GM19193 (cell line): ENCODE results near the gene INO80.

ENCODE experiments used
- POLR2A ChIP-seq: IDR thresholded peaks from 4 replicates; pipeline ENCODE4 v1.6.1; 2011; ENCODE audit not compliant: insufficient read depth, insufficient read length; ENCODE audit errors: extremely low read depth

The INO80 gene

DNA sequence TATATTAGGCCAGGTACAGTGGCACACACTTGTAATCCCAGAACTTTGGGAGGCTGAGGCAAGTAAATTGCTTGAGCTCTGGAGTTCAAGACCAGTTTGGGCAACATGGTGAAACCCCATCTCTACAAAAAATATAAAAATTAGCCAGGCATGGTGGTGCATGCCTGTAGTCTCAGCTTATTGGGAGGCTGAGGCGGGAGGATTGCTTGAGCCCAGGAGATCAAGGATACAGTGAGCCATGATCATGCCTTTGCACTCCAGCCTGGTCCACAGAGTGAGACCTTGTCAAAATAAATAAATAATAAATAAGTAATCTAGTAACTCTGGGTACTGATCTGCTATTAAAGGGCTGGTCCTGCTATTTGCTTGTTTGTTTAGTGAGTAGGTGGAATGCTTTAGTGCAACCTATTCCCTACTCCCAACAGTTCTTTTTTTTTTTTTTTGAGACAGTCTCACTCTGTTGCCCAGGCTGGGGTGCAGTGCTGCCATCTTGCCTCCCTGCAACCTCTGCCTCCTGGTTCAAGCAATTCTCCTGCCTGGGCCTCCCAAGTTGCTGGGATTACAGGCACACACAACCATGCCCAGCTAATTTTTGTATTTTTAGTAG lies 9.1 kb upstream of the INO80 start:
- TF ChIP-seq POLR2A = no peak

DNA sequence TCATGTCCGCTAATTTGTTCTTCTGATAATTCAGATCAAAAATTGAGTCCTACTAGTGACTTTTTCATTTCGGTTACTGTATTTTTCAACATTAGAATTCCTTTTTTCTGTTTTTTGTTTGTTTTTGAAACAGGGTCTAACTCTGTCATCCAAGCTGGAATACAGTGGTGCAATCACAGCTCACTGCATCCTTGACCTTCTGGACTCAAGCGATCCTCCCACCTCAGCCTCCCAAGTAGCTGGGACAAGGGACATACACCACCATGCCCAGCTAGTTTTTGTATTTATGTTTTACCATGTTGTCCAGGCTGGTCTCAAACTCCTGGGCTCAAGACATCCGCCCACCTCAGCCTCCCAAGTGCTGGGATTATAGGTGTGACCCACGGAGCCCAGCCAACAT lies 8.0 kb upstream of the INO80 start:
- no peak for TF ChIP-seq POLR2A

DNA sequence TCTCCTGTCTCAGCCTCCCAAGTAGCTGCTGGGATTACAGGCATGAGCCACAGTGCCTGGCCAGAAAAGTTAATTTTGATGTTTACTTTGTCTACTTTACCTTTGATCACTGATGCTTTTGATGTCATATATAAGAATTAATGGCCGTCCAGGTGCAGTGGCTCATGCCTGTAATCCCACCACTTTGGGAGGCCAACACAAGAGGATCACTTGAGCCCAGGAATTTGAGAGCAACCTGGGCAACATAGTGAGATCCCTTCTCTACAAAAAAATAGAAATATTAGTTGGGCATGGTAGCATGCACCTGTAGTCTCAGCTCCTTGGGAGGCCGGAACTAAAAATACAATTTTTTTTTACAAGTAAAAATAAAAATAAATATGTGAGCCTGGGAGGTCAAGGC lies 6.8 kb upstream of the INO80 start:
- TF ChIP-seq POLR2A = no peak

DNA sequence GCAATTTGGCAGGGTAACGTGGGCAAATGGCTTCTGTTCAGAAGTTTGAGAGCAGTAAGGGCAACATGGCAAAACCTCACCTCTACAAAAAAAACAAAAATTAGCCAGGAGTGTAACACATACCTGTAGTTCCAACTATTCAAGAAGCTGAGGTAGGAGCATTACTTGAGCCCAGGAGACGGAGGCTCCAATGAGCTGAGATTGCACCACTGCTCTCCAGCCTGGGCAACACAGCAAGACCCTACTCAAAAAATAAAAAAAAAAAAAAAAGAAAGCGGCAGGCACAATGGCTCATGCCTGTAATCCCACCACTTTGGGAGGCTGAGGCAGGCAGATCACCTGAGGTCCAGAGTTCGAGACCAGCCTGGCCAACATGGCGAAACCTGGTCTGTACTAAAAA lies 5.9 kb upstream of the INO80 start:
- TF ChIP-seq POLR2A = no peak

DNA sequence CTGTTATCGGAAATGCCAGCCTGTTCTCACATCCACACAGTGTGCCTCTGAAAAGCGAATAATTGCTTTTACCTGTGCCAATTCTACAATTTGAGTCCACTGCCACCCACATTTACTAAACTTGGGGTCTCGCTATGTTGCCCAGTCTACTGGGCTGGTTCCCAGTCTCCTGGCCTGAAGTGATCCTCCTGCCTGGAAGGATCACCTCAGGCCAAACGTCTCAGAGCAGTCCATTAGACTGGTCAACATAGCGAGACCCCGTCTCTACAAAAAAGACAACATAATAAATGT lies 827 bp upstream of the INO80 start:
- no peak for TF ChIP-seq POLR2A

DNA sequence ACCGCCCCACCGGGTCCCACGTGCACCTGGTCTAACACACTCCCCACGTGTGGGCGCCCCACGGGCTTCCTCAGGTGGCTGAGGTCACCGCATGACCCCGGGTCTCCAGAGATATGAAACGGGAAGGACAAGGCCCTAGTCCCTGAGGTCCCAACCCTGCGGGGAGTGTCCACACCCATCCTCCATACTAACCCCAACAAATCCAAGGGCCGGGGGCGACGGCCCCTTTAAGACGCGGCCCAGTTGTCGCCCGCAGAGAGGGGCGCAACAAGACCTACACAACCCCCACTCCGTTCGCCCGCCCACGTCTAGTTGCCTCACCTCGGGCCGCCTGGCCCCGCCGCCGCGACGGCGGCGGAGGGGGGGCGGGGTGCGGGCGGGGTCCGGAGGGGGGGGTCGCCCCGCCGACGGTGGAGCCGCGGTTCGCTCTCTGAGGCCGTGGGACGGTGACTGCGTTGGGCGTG lies 396 bp downstream of the INO80 start:
- TF ChIP-seq POLR2A = peak; percentile 9

DNA sequence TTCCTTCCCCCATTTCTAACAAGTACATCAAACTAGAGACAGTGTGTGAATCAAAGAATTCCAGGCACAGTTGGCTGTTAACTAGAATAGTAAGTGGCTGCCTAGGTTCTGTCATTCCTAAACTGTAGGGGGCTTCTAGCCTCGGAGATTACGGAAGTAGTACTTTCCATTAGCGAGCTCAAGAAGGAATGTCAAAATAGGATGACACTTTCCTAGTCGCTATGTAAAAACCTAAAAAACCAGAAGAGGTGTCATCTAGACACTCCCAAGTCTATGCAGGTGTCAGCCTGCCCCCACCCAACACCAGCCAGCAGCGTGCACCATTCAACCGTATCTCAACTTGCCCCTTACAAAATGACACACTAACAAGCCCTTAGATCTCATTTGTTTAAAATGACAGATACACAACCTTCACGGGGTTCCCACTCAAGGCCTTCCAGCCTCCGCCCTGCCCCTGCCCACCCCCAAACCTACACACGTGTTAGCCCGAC lies 874 bp downstream of the INO80 start:
- TF ChIP-seq POLR2A = no peak

DNA sequence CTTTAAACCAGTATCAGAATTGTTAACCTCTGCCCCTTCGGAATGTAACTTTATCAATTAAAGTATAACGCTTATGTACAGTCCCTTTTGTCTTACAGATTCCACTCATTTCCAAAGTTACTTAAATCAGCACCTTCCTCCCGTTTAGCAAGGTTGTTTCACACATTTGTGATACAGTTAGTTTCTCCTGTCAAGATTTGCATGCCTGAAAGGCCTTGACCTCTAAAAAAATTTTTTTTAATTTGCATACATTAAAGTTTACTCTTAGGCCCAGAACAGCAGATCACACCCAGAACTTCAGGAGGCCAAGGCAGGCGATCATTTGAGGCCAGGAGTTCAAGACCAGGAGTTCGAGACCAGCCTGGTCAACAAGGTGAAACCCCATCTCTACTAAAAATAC lies 9.1 kb downstream of the INO80 start:
- no peak for TF ChIP-seq POLR2A

DNA sequence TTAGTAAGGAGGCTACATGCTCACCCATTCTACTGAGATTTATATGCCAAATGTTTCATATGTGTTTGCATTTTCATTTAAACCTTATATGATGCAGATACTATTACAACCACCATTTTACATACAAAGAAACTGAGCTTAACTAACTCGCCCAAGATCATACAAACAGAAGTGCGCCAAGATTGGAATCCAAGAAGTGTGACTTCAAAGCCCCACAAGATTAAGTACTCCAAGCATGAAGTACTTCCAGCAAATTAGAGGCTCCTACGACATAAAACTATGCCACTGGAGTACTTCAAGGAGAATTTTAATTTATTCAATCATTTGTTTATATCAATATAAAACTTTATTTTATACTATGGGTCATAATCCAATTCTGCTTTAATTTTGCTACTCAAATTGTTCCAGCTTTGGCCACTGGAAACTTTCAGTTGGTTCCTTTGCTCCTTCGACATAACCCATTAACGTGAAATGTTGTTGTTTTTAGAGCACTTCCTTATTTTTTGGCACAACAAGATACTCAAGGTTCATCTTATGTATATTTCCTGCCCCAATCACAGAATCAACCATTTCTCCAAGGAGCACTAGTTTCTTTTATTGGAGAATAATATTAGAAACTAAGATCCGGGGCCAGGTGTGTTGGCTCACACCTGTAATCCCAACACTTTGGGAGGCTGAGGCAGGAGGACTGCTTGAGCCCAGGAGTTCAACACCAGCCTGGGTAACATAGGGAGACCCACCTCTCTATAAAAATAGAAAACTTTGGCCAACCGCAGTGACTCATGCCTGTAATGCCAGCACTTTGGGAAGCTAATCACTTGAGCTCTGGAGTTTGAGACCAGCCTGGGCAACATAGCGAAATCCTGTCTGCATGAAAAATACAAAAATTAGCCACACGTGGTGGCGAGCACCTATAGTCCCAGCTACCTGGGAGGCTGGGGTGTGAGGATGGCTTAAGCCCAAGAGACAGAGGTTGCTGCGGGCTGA lies 10.4 kb downstream of the INO80 start:
- TF ChIP-seq POLR2A = no peak

DNA sequence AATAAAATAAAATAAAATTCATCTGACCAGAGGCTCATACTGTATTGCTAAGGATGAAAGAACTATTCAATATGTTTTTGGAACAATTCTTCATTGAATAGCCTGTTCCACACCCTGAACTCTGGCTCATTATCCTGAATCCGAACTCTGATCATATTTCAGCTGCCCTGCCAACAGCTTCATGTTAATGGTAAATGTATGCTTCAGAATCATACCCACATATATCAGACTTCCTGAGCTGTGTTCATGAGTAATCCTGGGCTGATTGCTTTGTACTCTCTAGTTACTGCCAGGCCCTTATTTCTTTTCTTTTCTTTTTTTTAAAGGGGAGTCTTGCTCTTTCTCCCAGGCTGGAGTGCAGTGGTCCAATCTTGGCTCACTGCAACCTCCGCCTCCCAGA lies 11.8 kb downstream of the INO80 start:
- no peak for TF ChIP-seq POLR2A

DNA sequence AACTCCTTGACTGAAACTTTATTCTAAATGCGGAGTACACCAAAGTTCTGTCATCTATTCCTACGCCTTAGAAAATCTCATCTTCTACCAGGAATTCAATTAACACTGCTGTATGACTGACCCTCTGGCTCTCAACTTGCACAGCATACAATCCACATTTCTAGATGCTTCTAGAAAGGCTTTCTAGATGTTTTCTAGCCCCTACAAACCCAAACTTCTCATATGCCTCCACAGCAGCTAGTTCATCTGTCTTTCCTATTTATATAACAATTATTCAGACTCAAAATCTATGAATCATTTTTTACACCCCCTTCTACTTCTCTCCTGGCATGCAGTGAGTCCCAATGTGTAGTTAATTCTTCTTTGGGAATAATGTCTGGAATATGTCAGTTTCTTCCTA lies 13.2 kb downstream of the INO80 start:
- TF ChIP-seq POLR2A = no peak

DNA sequence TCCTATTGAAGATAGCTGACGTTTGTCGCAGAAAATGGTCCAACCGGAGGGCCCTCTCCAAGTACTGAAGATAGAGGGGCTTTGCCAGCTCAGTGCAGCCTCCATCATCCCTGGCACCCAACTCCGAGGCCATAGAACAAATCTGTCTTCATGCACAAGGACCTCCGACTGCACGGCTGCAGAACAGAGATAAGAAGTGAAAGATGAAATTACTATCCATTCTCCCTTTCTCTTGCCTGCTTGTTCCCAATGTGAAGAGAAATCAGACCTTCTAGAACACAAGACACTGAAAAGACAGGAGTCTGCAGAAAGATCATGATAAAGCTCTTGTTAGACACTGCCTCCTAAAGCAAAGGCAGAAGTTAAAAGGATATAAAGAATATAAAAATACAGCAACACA lies 19.9 kb downstream of the INO80 start:
- TF ChIP-seq POLR2A = no peak

DNA sequence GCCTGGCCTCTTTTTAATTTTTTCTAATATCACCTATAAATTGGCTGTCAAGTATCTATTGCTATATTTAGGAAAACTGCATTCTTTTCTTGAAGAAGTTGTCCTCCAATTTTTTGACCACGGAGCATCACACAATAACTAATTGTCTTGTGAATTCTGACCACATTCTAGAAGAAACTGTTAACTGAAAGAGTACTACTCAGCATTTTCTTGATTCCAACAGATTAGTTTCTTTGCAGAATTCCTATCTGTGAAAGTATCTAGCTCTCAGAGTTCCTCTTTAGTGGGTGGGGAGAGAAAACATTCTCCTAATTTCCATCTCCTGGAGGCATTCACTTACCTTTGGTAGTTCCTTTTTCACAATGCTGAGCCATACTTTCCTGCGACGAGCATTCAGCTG lies 31.1 kb downstream of the INO80 start:
- no peak for TF ChIP-seq POLR2A

DNA sequence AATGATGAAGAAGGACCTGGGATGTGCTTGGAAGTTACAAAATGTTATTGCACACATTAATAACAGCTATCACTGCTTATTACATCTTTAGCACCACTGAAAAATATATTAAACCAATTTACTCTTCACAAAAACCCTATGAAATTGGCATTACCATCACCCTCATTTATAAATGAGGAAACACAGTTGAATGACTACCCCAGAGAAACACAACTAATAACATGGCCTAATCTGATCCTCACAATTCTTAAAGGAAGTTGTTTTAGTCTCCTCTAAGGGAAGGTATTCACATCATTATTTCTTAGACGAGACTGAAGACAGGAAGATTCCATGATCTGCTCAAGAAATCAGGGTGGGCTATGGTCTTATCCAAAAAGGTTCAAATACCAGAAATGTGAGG lies 35.9 kb downstream of the INO80 start:
- no peak for TF ChIP-seq POLR2A

DNA sequence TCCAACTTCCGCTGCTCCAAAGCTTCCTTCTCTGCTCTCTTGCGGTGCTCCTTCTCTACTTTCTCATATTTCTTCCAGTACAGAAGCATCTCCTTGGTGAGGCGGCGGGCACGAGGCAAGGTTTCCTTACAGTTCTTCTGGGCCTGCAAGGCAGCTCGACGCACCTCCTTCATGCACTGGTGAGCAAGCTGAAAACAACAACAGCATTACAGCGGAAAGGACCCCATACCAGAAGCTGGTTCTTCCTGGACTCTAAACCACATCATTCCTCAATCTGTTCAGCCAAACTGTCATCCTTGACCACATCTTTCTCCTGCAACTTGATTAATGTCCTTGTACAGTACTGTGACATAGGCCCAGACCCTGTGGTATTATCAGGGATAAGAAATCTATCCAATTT lies 36.4 kb downstream of the INO80 start:
- no peak for TF ChIP-seq POLR2A

DNA sequence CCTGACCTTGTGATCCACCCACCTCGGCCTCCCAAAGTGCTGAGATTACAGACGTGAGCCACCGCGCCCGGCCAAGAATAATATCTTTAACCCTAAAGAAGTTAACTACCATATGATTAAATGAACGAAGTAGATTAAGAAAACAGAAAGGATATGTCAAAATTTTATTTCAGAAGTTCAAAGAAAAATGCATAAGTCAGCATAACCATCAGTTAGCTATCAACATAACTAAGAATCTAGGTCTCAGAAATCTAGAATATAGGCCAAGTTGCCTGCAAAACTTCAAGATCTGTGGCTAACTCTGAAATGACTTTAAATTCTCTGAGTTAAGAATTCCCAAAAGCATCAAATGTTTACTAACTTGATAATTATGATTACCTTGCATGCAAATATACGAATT lies 38.0 kb downstream of the INO80 start:
- no peak for TF ChIP-seq POLR2A
